ENCODE data around the gene SDHA. TPM values are rescaled to one million over a fixed set of nuclear protein-coding genes. Genes with fewer than 3 reads are reported as not detected.

Gene SDHA
- total RNA-seq, 6 experiments from 2014 or later: 92.5 to 114 (median 109) TPM

DNA sequence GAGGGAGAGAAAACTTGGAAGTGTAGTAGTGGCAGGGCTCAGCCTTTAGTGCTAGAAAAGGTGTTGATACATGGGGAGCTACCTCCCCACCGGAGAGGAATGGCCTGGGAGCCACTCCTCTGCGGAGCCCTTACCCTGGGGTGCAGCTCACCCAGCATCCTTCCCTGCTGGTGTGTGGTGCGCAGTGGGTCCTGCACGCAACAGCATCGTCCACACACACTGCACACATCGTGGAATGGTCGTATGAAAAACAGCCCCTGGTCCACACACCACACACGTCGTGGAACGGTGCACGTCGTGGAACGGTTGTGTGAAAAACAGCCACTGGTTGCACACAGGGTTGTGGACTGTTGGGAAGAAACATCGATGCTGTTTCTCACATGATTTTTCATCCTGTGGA is 87.3 kb downstream of the SDHA start:
- no peak for DNase-seq
- Mint-ChIP-seq H3K9me3 (no peaks in the 10 kb centered on the region), H3K27ac (no peak overlapping the region), H3K4me1 (ENCODE audit: low read depth) (peaks cover 12% of the 10 kb centered on the region), H3K36me3 (ENCODE audit: low read depth) (peaks cover 8% of the 10 kb centered on the region), H3K4me3 (no peak overlapping the region), H3K27me3 (ENCODE audit: insufficient read depth) (no peaks in the 10 kb centered on the region)
- TF ChIP-seq CTCF (IDR thresholded peaks at IDR 0.05): no peak

DNA sequence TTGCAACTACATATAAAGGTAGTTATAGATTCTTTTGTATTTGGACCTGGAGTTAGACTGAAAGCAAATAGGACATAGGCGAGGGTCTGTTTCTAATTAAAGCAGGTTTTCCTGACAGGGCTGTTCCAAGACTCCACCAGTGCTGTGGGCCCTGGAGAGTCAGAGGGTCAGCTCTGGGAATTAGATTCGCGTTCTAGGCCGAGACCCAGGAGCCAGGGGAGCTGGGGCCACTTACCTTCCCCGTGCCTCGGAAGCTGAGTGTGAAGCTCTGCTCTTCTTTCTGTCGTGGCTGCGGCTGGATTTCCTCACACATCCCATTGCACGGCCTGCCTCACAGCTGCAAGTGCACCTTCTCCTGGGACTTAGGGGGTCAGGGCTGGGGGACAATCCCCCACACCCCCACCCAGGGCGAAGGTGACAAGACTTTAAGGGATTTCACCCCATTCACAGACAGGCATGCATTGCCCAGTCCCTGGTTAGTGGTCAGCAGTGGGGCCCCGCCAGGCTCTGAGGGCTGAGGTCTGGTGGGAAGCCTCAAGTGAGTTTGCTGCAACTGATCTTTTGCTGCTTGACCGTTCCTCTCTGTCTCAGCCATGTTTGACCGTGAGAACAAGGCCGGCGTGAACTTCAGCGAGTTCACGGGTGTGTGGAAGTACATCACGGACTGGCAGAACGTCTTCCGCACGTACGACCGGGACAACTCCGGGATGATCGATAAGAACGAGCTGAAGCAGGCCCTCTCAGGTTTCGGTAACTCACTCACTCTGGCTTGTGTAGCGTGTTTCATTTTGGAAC is 88.1 kb downstream of the SDHA start:
- Mint-ChIP-seq H3K4me3 (no peak overlapping the region), H3K27me3 (ENCODE audit: insufficient read depth) (no peaks in the 10 kb centered on the region), H3K27ac (no peak overlapping the region), H3K4me1 (ENCODE audit: low read depth) (peaks cover 12% of the 10 kb centered on the region), H3K36me3 (ENCODE audit: low read depth) (peaks cover 8% of the 10 kb centered on the region), H3K9me3 (no peaks in the 10 kb centered on the region)
- no peak for DNase-seq
- no peak for TF ChIP-seq CTCF (IDR thresholded peaks at IDR 0.05)

Other genes with a start within 250 kb of the SDHA start
- gene PLEKHG4B, start 126.2 kb upstream of the SDHA start, total RNA-seq (2021; fragmentation: NEBNext Ultra II Directional; extraction: Animal tissue kit (Norgen Biotek cat#: 25700)): 1 to 10 TPM in 4 of 6 experiments, under 1 TPM in 2; 0.66 to 4.3 (median 3.9) TPM
- not detected for gene LRRC14B, start 26.8 kb upstream of the SDHA start, total RNA-seq (2021; fragmentation: NEBNext Ultra II Directional; extraction: Animal tissue kit (Norgen Biotek cat#: 25700))
- gene CCDC127, start 167 bp upstream of the SDHA start, total RNA-seq (2021; fragmentation: NEBNext Ultra II Directional; extraction: Animal tissue kit (Norgen Biotek cat#: 25700)): 1 to 10 TPM; 4.5 to 6.6 (median 6.2) TPM
- 100 to 1,000 TPM in 3 of 6 experiments, 10 to 100 TPM in 3; 89.5 to 108 (median 99.1) TPM for gene PDCD6, start 53.3 kb downstream of the SDHA start, total RNA-seq (2021; fragmentation: NEBNext Ultra II Directional; extraction: Animal tissue kit (Norgen Biotek cat#: 25700))
- gene AHRR, start 103.4 kb downstream of the SDHA start, total RNA-seq (2021; fragmentation: NEBNext Ultra II Directional; extraction: Animal tissue kit (Norgen Biotek cat#: 25700)): 10 to 100 TPM; 30.9 to 55.7 (median 51.9) TPM
- 10 to 100 TPM; 46.8 to 54.1 (median 50.3) TPM for gene EXOC3, start 224.9 kb downstream of the SDHA start, total RNA-seq (2021; fragmentation: NEBNext Ultra II Directional; extraction: Animal tissue kit (Norgen Biotek cat#: 25700))

Data from HFFc6 (cell line).